A673 (cell line): ENCODE results near the gene ZBTB20.

Source experiments
- CTCF ChIP-seq: fragments of 300-800, 200-600 bp; sonication (generic); conservative IDR thresholded peaks from 2 replicates; pipeline ENCODE4 v1.5.1; 2017; ENCODE audit warnings: low read depth, mild to moderate bottlenecking, antibody characterized with exemption, low read length, moderate library complexity, mixed read lengths
- EZH2 ChIP-seq: fragments of 200-600 bp; sonication (generic); IDR thresholded peaks from 2 replicates; pipeline ENCODE4 v1.6.1; 2017; ENCODE audit warnings: borderline replicate concordance, low read depth, mild to moderate bottlenecking, mixed read lengths, antibody characterized with exemption, low read length; ENCODE audit not compliant: poor library complexity, severe bottlenecking

GRCh38 chr3:114384558-114384903 is 762.6 kb downstream of the ZBTB20 start:
- no peak for TF ChIP-seq CTCF
- TF ChIP-seq EZH2 = no peak
